MM.1S (cell line): Measurements from ENCODE around the gene PTPRG.

Experiments used
- DNase-seq: peaks from one replicate; pipeline ENCODE4 v3.0.0-alpha.2; 2015
- H2AFZ ChIP-seq: fragments of 300-600 bp; sonication (generic); 2 replicates; pipeline ENCODE4 v1.6.0; 2016; ENCODE audit warnings: antibody characterized with exemption, low read length
- H3F3A ChIP-seq: fragments of 300-600 bp; sonication (generic); 2 replicates; pipeline ENCODE4 v1.6.1; 2016; ENCODE audit warnings: mild to moderate bottlenecking, antibody characterized with exemption, low read length, moderate library complexity, mixed read lengths; ENCODE audit not compliant: insufficient read depth
- H3K27ac ChIP-seq: fragments of 300-600 bp; sonication (generic); 2 replicates; pipeline ENCODE4 v1.5.1; 2016; ENCODE audit warnings: mild to moderate bottlenecking, low read length
- H3K27me3 ChIP-seq: fragments of 300-600 bp; sonication (generic); replicated peaks from 2 replicates; pipeline ENCODE4 v1.6.0; 2016; ENCODE audit warnings: low read length; ENCODE audit not compliant: insufficient read depth
- H3K36me3 ChIP-seq: fragments of 300-600 bp; sonication (generic); replicated peaks from 2 replicates; pipeline ENCODE4 v1.6.1; 2016; ENCODE audit warnings: mild to moderate bottlenecking, low read length, mixed read lengths; ENCODE audit not compliant: insufficient read depth
- H3K4me1 ChIP-seq: fragments of 300-600 bp; sonication (generic); 2 replicates; pipeline ENCODE4 v1.6.1; 2016; ENCODE audit warnings: low read length, mixed read lengths
- H3K4me2 ChIP-seq: fragments of 300-600 bp; sonication (generic); 2 replicates; pipeline ENCODE4 v1.6.0; 2016; ENCODE audit warnings: low read depth, low read length
- H3K4me3 ChIP-seq: fragments of 300-600 bp; sonication (generic); 2 replicates; pipeline ENCODE4 v1.5.1; 2016; ENCODE audit warnings: low read length, mixed read lengths
- H3K79me2 ChIP-seq: fragments of 300-600 bp; sonication (generic); 2 replicates; pipeline ENCODE4 v1.6.1; 2016; ENCODE audit warnings: mixed run types, low read length, mixed read lengths
- H3K9ac ChIP-seq: fragments of 300-600 bp; sonication (generic); 2 replicates; pipeline ENCODE4 v1.6.1; 2016; ENCODE audit warnings: low read length, mixed read lengths
- H3K9me2 ChIP-seq: fragments of 300-600 bp; sonication (generic); replicated peaks from 2 replicates; pipeline ENCODE4 v1.6.1; 2016; ENCODE audit warnings: mild to moderate bottlenecking, low read length, mixed read lengths; ENCODE audit not compliant: insufficient read depth
- H3K9me3 ChIP-seq: fragments of 300-600 bp; sonication (generic); replicated peaks from 2 replicates; pipeline ENCODE4 v1.6.1; 2016; ENCODE audit warnings: mild to moderate bottlenecking, low read length, mixed read lengths; ENCODE audit not compliant: insufficient read depth
- H4K20me1 ChIP-seq: fragments of 300-600 bp; sonication (generic); 2 replicates; pipeline ENCODE4 v1.6.1; 2016; ENCODE audit warnings: mild to moderate bottlenecking, low read length, moderate library complexity, mixed read lengths; ENCODE audit not compliant: insufficient read depth
- EZH2 ChIP-seq: fragments of 300-600 bp; sonication (generic); optimal IDR thresholded peaks from 2 replicates; pipeline ENCODE3; 2017; ENCODE audit warnings: low read depth, mild to moderate bottlenecking, antibody characterized with exemption, low read length, mixed read lengths
- EZH2phosphoT487 ChIP-seq: fragments of 300-600 bp; sonication (generic); IDR thresholded peaks from 2 replicates; pipeline ENCODE4 v1.6.1; 2018; ENCODE audit warnings: antibody characterized with exemption, low read length
- TF ChIP-seq, protein P1 (sequence below): fragments of 300-600 bp; sonication (generic); IDR thresholded peaks from 2 replicates; pipeline ENCODE4 v1.5.1; 2016; ENCODE audit warnings: antibody characterized with exemption, low read length, mixed read lengths

PTPRG gene

GRCh38 chr3:61730577-61731231 lies 169.3 kb downstream of the PTPRG start:
- TF ChIP-seq EZH2phosphoT487 = no peak
- TF ChIP-seq EZH2 = no peak
- TF ChIP-seq, protein P1, sequence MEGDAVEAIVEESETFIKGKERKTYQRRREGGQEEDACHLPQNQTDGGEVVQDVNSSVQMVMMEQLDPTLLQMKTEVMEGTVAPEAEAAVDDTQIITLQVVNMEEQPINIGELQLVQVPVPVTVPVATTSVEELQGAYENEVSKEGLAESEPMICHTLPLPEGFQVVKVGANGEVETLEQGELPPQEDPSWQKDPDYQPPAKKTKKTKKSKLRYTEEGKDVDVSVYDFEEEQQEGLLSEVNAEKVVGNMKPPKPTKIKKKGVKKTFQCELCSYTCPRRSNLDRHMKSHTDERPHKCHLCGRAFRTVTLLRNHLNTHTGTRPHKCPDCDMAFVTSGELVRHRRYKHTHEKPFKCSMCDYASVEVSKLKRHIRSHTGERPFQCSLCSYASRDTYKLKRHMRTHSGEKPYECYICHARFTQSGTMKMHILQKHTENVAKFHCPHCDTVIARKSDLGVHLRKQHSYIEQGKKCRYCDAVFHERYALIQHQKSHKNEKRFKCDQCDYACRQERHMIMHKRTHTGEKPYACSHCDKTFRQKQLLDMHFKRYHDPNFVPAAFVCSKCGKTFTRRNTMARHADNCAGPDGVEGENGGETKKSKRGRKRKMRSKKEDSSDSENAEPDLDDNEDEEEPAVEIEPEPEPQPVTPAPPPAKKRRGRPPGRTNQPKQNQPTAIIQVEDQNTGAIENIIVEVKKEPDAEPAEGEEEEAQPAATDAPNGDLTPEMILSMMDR = no peak
- 0 out of 2 replicates have a peak, but pooled peaks cover 7% of the 10 kb centered on the region for H3K4me1 ChIP-seq
- no peak overlapping the region for H2AFZ ChIP-seq
- no peak overlapping the region for H3K9ac ChIP-seq
- no peak overlapping the region for H3K4me2 ChIP-seq
- H3K9me3 ChIP-seq = no peaks in the 10 kb centered on the region
- H3K27ac ChIP-seq = no peak overlapping the region
- no peaks in the 10 kb centered on the region for H3K36me3 ChIP-seq
- no peak for DNase-seq
- no peaks in the 10 kb centered on the region for H3F3A ChIP-seq
- no peaks in the 10 kb centered on the region for H4K20me1 ChIP-seq
- no peaks in the 10 kb centered on the region for H3K9me2 ChIP-seq
- H3K79me2 ChIP-seq = peaks cover 27% of the 10 kb centered on the region
- H3K4me3 ChIP-seq = no peak overlapping the region
- H3K27me3 ChIP-seq = no peaks in the 10 kb centered on the region

GRCh38 chr3:61733000-61733399 lies 171.6 kb downstream of the PTPRG start:
- H3K36me3 ChIP-seq = no peaks in the 10 kb centered on the region
- no peak overlapping the region for H3K4me2 ChIP-seq
- TF ChIP-seq, protein P1 = no peak
- no peak for TF ChIP-seq EZH2
- TF ChIP-seq EZH2phosphoT487 = no peak
- no peaks in the 10 kb centered on the region for H3K9me2 ChIP-seq
- H3K79me2 ChIP-seq = peaks cover 21% of the 10 kb centered on the region
- no peak for DNase-seq
- no peak overlapping the region for H2AFZ ChIP-seq
- H3F3A ChIP-seq = no peaks in the 10 kb centered on the region
- H3K27ac ChIP-seq = no peak overlapping the region
- 0 out of 2 replicates have a peak, but pooled peaks cover 7% of the 10 kb centered on the region for H3K4me1 ChIP-seq
- H3K4me3 ChIP-seq = no peak overlapping the region
- H4K20me1 ChIP-seq = no peaks in the 10 kb centered on the region
- H3K27me3 ChIP-seq = no peaks in the 10 kb centered on the region
- H3K9ac ChIP-seq = no peak overlapping the region
- no peaks in the 10 kb centered on the region for H3K9me3 ChIP-seq

DNA sequence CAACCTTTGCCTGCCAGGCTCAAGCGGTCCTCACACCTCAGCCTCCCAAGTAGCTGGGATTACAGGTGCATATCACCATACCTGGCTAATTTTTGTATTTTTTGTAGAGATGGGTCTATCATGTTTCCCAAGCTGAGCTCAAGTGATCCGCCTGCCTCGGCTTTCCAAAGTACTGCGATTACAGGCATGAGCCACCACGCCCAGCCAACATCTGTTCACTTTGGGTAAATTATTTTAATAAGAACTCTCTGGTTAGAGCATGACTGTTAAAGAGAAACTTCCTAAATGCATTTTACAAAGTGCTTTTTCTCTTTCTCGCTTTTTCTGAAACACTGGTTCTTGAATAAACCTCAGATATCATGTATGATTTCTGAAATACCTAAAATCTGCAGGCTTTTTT lies 172.5 kb downstream of the PTPRG start:
- Histone ChIP-seq H3K4me3 (no peak overlapping the region), H4K20me1 (no peaks in the 10 kb centered on the region), H3K4me1 (0 out of 2 replicates have a peak, but pooled peaks cover 7% of the 10 kb centered on the region), H3K9me2 (no peaks in the 10 kb centered on the region), H3K9ac (no peak overlapping the region), H3K27me3 (no peaks in the 10 kb centered on the region), H3K9me3 (no peaks in the 10 kb centered on the region), H3F3A (no peaks in the 10 kb centered on the region), H3K4me2 (no peak overlapping the region), H3K79me2 (peaks cover 17% of the 10 kb centered on the region), H2AFZ (no peak overlapping the region), H3K36me3 (no peaks in the 10 kb centered on the region), H3K27ac (no peak overlapping the region)
- no peak for DNase-seq
- TF ChIP-seq EZH2 (no peak), EZH2phosphoT487 (no peak)
- TF ChIP-seq, protein P1 = no peak
